HCT116 (cell line): ENCODE measurements around the gene SFTPD. TPM values are rescaled to one million over a fixed set of nuclear protein-coding genes. Genes with fewer than 3 reads are reported as not detected.

Experiments
- ATAC-seq: fragments of 200-7000 bp; cut with Tn5 transposase; 2 replicates; pipeline ENCODE4 v1.9.1; 2020; ENCODE audit warnings: mild to moderate bottlenecking, moderate library complexity
- BruUV-seq: library from RNA; stranded (reverse); fragments of 400-500 nt; replicated peaks from 2 replicates; lab custom pipeline; 2021; lab: Mats Ljungman, UMichigan
- CTCF ChIA-PET: fragments of 300-600 bp; sonication (Branson Sonifier 250); formaldehyde crosslinking; loops from one replicate; lab custom pipeline; 2021; ENCODE audit warnings: antibody characterized with exemption; lab: Charles Lee
- POLR2A ChIA-PET: fragments of 300-600, 350-600 bp; sonication (Branson Sonifier 250); formaldehyde crosslinking; loops from one replicate; lab custom pipeline; 2021; ENCODE audit warnings: antibody characterized with exemption; lab: Charles Lee
- RAD21 ChIA-PET, 2 experiments: fragments of 300-600 bp; sonication (Branson Sonifier 250); formaldehyde crosslinking; loops; one replicate each; lab custom pipeline; 2023; ENCODE audit warnings: low total read pairs in 2 of 2; ENCODE audit not compliant: uncharacterized antibody in 2 of 2, unreplicated experiment in 2 of 2, low non-redundant PET in 1 of 2; lab: Charles Lee
- DNase-seq: peaks from one replicate; pipeline ENCODE4 v3.0.0-alpha.2; 2010; ENCODE audit warnings: low read depth, low spot score
- H2AFZ ChIP-seq: fragments of 200-600 bp; shearing (Covaris generic), sonication (generic); 2 replicates; pipeline ENCODE4 v1.6.1; 2017; ENCODE audit warnings: low read depth, mixed run types, mixed read lengths, antibody characterized with exemption, low read length; ENCODE audit not compliant: poor library complexity, severe bottlenecking
- H3K27ac ChIP-seq: 2 replicates; pipeline ENCODE4 v1.5.1; 2012; ENCODE audit warnings: low read depth, low read length
- H3K27me3 ChIP-seq: fragments of 200-600 bp; sonication (generic); 2 replicates; pipeline ENCODE4 v1.6.1; 2016; ENCODE audit warnings: mixed run types, low read length, mixed read lengths; ENCODE audit not compliant: insufficient read depth
- H3K36me3 ChIP-seq, 2 experiments: fragments of 200-500 bp in 1 of 2; fragments of 200-600 bp in 1 of 2; sonication (Bioruptor generic) in 1 of 2; sonication (generic) in 1 of 2; 2 replicates each; pipeline versions ENCODE4 v1.5.1 to v1.6.1; 2014 to 2016; ENCODE audit warnings: low read length in 2 of 2, inconsistent platforms in 1 of 2, mixed read lengths in 1 of 2, mixed run types in 1 of 2; ENCODE audit not compliant: insufficient read depth in 2 of 2, control insufficient read depth in 1 of 2
- H3K4me1 ChIP-seq, 2 experiments: fragments of 200-600 bp in 1 of 2; sonication (generic) in 1 of 2; 2 replicates each; pipeline versions ENCODE4 v1.5.1 to v1.6.1; 2012 to 2017; ENCODE audit warnings: low read length in 2 of 2, inconsistent platforms in 1 of 2, mild to moderate bottlenecking in 1 of 2, mixed read lengths in 1 of 2, mixed run types in 1 of 2, moderate library complexity in 1 of 2; ENCODE audit not compliant: insufficient read depth in 2 of 2, control insufficient read depth in 1 of 2
- H3K4me2 ChIP-seq: fragments of 200-600 bp; sonication (generic); 2 replicates; pipeline ENCODE4 v1.6.1; 2017; ENCODE audit warnings: mixed run types, low read length, mixed read lengths
- H3K4me3 ChIP-seq, 2 experiments: fragments of 200-600 bp in 1 of 2; sonication (generic) in 1 of 2; replicated peaks in 1 of 2; 2 replicates each; pipeline ENCODE4 v1.5.1; 2011 to 2016; ENCODE audit warnings: low read length in 2 of 2, control low read depth in 1 of 2, low read depth in 1 of 2, mild to moderate bottlenecking in 1 of 2, mixed read lengths in 1 of 2, mixed run types in 1 of 2
- H3K79me2 ChIP-seq: fragments of 200-600 bp; sonication (generic); 2 replicates; pipeline ENCODE4 v1.6.1; 2017; ENCODE audit warnings: mild to moderate bottlenecking, mixed run types, low read length, moderate library complexity, mixed read lengths; ENCODE audit not compliant: insufficient read depth
- H3K9ac ChIP-seq: fragments of 200-600 bp; sonication (generic); 2 replicates; pipeline ENCODE4 v1.6.1; 2016; ENCODE audit warnings: low read length, mixed read lengths
- H3K9me2 ChIP-seq: fragments of 200-600 bp; sonication (generic), shearing (Covaris generic); 2 replicates; pipeline ENCODE4 v1.6.1; 2017; ENCODE audit warnings: mixed run types, mild to moderate bottlenecking, moderate library complexity; ENCODE audit not compliant: insufficient read depth
- H3K9me3 ChIP-seq, 2 experiments: fragments of 200-500 bp in 1 of 2; fragments of 200-600 bp in 1 of 2; sonication (Bioruptor generic) in 1 of 2; sonication (generic) in 1 of 2; 2 replicates each; pipeline ENCODE4 v1.6.1; 2014 to 2017; ENCODE audit warnings: low read length in 2 of 2, mixed read lengths in 2 of 2, inconsistent platforms in 1 of 2, low read depth in 1 of 2, mild to moderate bottlenecking in 1 of 2, mixed run types in 1 of 2, moderate library complexity in 1 of 2; ENCODE audit not compliant: control insufficient read depth in 1 of 2, insufficient read depth in 1 of 2
- H4K20me1 ChIP-seq: fragments of 200-600 bp; sonication (generic), shearing (Covaris generic); 2 replicates; pipeline ENCODE4 v1.6.1; 2017; ENCODE audit warnings: mixed run types, mild to moderate bottlenecking, moderate library complexity; ENCODE audit not compliant: insufficient read depth
- ELF1 ChIP-seq: IDR thresholded peaks from 2 replicates; pipeline ENCODE4 v1.6.1; 2012; ENCODE audit warnings: low read depth, borderline replicate concordance
- EZH2phosphoT487 ChIP-seq: fragments of 200-600 bp; IDR thresholded peaks from 2 replicates; pipeline ENCODE4 v1.6.1; 2018; ENCODE audit warnings: antibody characterized with exemption, borderline replicate concordance
- MAX ChIP-seq: IDR thresholded peaks from 2 replicates; pipeline ENCODE4 v1.6.1; 2012
- POLR2A ChIP-seq: IDR thresholded peaks from 2 replicates; pipeline ENCODE4 v1.7.0; 2011; ENCODE audit warnings: borderline replicate concordance; ENCODE audit not compliant: insufficient read depth, insufficient read length; ENCODE audit errors: extremely low read depth
- REST ChIP-seq: IDR thresholded peaks from 2 replicates; pipeline ENCODE4 v1.6.1; 2012; ENCODE audit warnings: low read depth
- SIN3A ChIP-seq: IDR thresholded peaks from 2 replicates; pipeline ENCODE4 v1.6.1; 2012; ENCODE audit warnings: low read depth
- SP1 ChIP-seq: IDR thresholded peaks from 2 replicates; pipeline ENCODE4 v1.6.1; 2012; ENCODE audit warnings: low read depth
- TCF7L2 ChIP-seq: IDR thresholded peaks from 2 replicates; pipeline ENCODE4 v1.7.0; 2011; ENCODE audit warnings: borderline replicate concordance, inconsistent platforms; ENCODE audit not compliant: insufficient read depth, insufficient read length; ENCODE audit errors: extremely low read depth
- intact Hi-C: fragments of 100-400 bp; cut with micrococcal nuclease; formaldehyde crosslinking; loops from 2 replicates; pipeline ENCODE4 v1.10.0; 2022
- total RNA-seq: library from RNA; stranded (reverse); gene quantifications from one replicate; pipeline ENCODE4 v1.2.1, GENCODE V29; 2021; ENCODE audit not compliant: unreplicated experiment
- TF ChIP-seq, protein P1 (sequence below): IDR thresholded peaks from 2 replicates; pipeline ENCODE4 v1.6.1; 2011; ENCODE audit warnings: mild to moderate bottlenecking, low read length, moderate library complexity; ENCODE audit not compliant: insufficient replicate concordance; ENCODE audit errors: extremely low read depth

The SFTPD gene
- total RNA-seq, 1 experiment from 2014 or later: 0.66 TPM

GRCh38 chr10:79947787-79948424, 999 bp downstream of the SFTPD start (continued):
- no peak for TF ChIP-seq REST
- TF ChIP-seq POLR2A: no peak
- TF ChIP-seq MAX: no peak
- no peak for TF ChIP-seq EZH2phosphoT487
- TF ChIP-seq ELF1: no peak
- no peak for TF ChIP-seq SP1
- no peak for TF ChIP-seq SIN3A

- H3K4me1 ChIP-seq: no peaks in the 10 kb centered on the region
- RAD21 ChIA-PET: no interaction called here
- H3K4me3 ChIP-seq: no peak overlapping the region
- TF ChIP-seq, protein P1, sequence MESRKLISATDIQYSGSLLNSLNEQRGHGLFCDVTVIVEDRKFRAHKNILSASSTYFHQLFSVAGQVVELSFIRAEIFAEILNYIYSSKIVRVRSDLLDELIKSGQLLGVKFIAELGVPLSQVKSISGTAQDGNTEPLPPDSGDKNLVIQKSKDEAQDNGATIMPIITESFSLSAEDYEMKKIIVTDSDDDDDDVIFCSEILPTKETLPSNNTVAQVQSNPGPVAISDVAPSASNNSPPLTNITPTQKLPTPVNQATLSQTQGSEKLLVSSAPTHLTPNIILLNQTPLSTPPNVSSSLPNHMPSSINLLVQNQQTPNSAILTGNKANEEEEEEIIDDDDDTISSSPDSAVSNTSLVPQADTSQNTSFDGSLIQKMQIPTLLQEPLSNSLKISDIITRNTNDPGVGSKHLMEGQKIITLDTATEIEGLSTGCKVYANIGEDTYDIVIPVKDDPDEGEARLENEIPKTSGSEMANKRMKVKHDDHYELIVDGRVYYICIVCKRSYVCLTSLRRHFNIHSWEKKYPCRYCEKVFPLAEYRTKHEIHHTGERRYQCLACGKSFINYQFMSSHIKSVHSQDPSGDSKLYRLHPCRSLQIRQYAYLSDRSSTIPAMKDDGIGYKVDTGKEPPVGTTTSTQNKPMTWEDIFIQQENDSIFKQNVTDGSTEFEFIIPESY: no peak
- no peak for TF ChIP-seq SP1
- TF ChIP-seq REST: no peak
- TF ChIP-seq TCF7L2: no peak
- H2AFZ ChIP-seq: no peak overlapping the region
- H3K79me2 ChIP-seq: no peaks in the 10 kb centered on the region
- intact Hi-C loops: no loop called here
- no peak for ATAC-seq
- no peak for DNase-seq
- H3K9ac ChIP-seq: no peak overlapping the region
- H4K20me1 ChIP-seq: no peaks in the 10 kb centered on the region
- no peaks in the 10 kb centered on the region; a peak in 1 of 4 replicates for H3K9me3 ChIP-seq
- CTCF ChIA-PET: no interaction called here
- no peaks in the 10 kb centered on the region for H3K36me3 ChIP-seq
- no peak overlapping the region for H3K4me2 ChIP-seq
- H3K9me2 ChIP-seq: no peaks in the 10 kb centered on the region
- no peak overlapping the region for H3K27ac ChIP-seq
- no TSS peak for BruUV-seq
- POLR2A ChIA-PET: no interaction called here
- peaks cover 7% of the 10 kb centered on the region; the same call in 1 of the 2 replicates for H3K27me3 ChIP-seq
Measured at GRCh38 chr10:79947083-79947415, 1.9 kb downstream of the SFTPD start.
